Endothelial cell of umbilical vein (primary cell): ENCODE results near the gene LCLAT1.

ENCODE experiments used
- EZH2 ChIP-seq: IDR thresholded peaks from 2 replicates; pipeline ENCODE4 v1.6.1; 2012; ENCODE audit warnings: borderline replicate concordance, low read depth, mild to moderate bottlenecking, moderate library complexity, low read length, inconsistent platforms; ENCODE audit not compliant: severe bottlenecking
- POLR2A ChIP-seq: IDR thresholded peaks from 2 replicates; pipeline ENCODE4 v1.6.1; 2012; ENCODE audit warnings: low read depth, mild to moderate bottlenecking, control low read depth, low read length
- TF ChIP-seq, protein P1 (sequence below), 2 donors: IDR thresholded peaks; 1 replicate in 1 of 2; 2 replicates in 1 of 2; pipeline ENCODE4 v1.5.1; 2011; ENCODE audit warnings: low read length in 2 of 2, mild to moderate bottlenecking in 2 of 2, moderate library complexity in 2 of 2, control low read depth in 1 of 2, inconsistent platforms in 1 of 2, low read depth in 1 of 2; ENCODE audit not compliant: insufficient read depth in 1 of 2; ENCODE audit errors: extremely low read depth in 1 of 2

DNA sequence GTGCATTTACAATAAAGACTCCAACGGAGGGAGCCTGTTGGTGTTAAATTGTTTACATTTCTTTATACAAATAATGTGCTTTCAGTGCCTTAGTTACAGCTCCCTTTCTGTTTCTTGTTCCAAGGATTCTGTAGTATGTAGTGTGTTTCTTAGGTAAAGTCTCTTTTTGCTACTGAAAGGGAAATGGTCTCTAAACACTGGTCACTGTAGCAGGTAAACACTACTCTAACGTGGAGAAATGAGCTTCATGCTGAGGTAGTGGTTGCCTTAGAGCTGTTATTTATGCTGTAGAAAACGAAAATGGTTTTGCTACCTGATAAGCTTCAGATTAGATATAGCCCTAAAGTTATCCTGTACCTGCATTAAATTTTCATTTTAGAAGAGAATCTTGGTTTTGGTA is 196.6 kb downstream of the LCLAT1 start:
- TF ChIP-seq, protein P1, sequence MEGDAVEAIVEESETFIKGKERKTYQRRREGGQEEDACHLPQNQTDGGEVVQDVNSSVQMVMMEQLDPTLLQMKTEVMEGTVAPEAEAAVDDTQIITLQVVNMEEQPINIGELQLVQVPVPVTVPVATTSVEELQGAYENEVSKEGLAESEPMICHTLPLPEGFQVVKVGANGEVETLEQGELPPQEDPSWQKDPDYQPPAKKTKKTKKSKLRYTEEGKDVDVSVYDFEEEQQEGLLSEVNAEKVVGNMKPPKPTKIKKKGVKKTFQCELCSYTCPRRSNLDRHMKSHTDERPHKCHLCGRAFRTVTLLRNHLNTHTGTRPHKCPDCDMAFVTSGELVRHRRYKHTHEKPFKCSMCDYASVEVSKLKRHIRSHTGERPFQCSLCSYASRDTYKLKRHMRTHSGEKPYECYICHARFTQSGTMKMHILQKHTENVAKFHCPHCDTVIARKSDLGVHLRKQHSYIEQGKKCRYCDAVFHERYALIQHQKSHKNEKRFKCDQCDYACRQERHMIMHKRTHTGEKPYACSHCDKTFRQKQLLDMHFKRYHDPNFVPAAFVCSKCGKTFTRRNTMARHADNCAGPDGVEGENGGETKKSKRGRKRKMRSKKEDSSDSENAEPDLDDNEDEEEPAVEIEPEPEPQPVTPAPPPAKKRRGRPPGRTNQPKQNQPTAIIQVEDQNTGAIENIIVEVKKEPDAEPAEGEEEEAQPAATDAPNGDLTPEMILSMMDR (IDR thresholded peaks at IDR 0.05; ENCODE audit: extremely low read depth in 1 of 2, insufficient read depth in 1 of 2, low read depth in 1 of 2, low read length in 2 of 2), result no peak
- TF ChIP-seq POLR2A (no peak), EZH2 (no peak)
